Measurements from ENCODE around the gene WDR74.

Gene WDR74

GRCh38 chr11:62792202-62792575 is 47.2 kb downstream of the WDR74 start:
- Histone ChIP-seq H3K36me3 (ENCODE audit: control insufficient read depth, insufficient read depth, low read length) (peaks cover 17% of the 10 kb centered on the region; the same call in 1 of the 2 replicates), H3K27me3 (ENCODE audit: control insufficient read depth, insufficient read depth, low read length) (no peaks in the 10 kb centered on the region), H3K27ac (ENCODE audit: low read length) (no peak overlapping the region), H3K4me1 (ENCODE audit: control insufficient read depth, insufficient read depth, low read length) (peaks cover 1% of the 10 kb centered on the region; the same call in 1 of the 2 replicates), H3K4me3 (ENCODE audit: low read length) (no peak overlapping the region; the same call in 1 of the 2 replicates), H3K9me3 (ENCODE audit: control insufficient read depth, insufficient read depth, low read length) (no peaks in the 10 kb centered on the region)
- no peak for DNase-seq (ENCODE audit: low read depth, low spot score)
- WGBS (ENCODE audit: insufficient coverage, insufficient read length), result no CpG with 5 or more reads among the region's 11 CpGs

DNA sequence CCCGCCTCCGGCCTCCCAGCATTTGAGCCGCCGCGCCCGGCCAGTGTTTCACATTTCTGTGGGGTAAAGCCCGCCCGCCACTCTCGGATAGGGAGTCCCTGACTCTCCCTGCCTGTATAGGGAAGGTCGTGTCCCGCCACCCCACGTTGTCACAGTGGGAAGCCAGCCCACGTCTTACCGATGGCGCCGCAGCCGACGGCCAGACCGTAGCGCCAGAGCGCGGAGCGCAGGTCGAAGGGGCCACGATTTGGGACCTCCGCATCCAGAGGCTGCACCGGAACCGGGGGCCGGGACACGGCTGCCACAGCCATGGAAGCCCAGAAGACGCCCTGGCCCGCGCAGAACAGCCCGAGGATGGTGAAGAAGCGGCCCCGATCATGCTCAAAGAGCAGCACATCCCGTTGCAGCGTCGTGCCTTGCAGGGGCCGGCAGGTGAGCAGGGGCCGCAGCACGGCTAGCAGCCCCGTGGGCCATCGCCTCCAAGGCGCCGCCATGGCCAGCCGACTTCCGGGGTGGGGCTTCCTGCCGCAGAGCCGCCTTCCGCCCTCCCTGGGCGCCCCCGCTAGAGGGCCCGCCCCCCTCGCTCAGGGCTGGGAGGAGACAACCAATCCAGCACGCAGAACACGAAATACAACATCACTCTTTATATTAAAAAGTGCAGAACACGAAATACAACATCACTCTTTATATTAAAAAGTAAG is 47.7 kb downstream of the WDR74 start, which contains the start of gene TMEM223:
TSS of gene TMEM223 (minus strand) at position 506 of the 701 bp plus-strand sequence. CDS start at position 494, 12 bp downstream.
- peaks cover 15% of the 10 kb centered on the region; the same call in 1 of the 2 replicates for H3K36me3 ChIP-seq (ENCODE audit: control insufficient read depth, insufficient read depth, low read length)
- H3K4me3 ChIP-seq (ENCODE audit: low read length), result peak within 1 kb of the TSS; percentile 95
- H3K9me3 ChIP-seq (ENCODE audit: control insufficient read depth, insufficient read depth, low read length), result no peaks in the 10 kb centered on the region
- no peak for DNase-seq (ENCODE audit: low read depth, low spot score)
- H3K27me3 ChIP-seq (ENCODE audit: control insufficient read depth, insufficient read depth, low read length), result no peaks in the 10 kb centered on the region
- WGBS (ENCODE audit: insufficient coverage, insufficient read length), result no CpG with 5 or more reads among the region's 58 CpGs
- no peak within 1 kb of the TSS for H3K27ac ChIP-seq (ENCODE audit: low read length)
- peaks cover 1% of the 10 kb centered on the region; the same call in 1 of the 2 replicates for H3K4me1 ChIP-seq (ENCODE audit: control insufficient read depth, insufficient read depth, low read length)

DNA sequence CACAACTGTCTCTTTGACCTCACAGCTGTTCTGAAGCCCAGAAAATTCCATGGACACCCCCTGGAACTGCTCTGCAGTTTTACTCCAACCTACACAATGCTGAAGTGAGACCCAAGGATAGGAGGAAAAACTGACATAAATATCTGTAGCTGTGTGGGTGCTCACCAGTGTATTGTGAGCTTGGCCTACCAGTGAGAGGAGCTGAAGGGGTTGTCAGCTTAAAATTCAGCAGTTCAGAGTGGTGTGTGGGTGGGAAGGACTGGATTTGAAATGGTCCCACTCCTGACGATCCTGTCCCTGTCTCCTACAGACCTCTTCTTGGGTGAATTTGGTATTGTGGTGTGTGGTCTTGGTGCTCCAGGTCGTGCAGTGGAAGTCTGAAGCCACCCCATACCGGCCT is 49.8 kb downstream of the WDR74 start:
- Histone ChIP-seq H3K4me3 (ENCODE audit: low read length) (no peak overlapping the region), H3K27ac (ENCODE audit: low read length) (no peak overlapping the region), H3K36me3 (ENCODE audit: control insufficient read depth, insufficient read depth, low read length) (peaks cover 11% of the 10 kb centered on the region; the same call in 1 of the 2 replicates), H3K4me1 (ENCODE audit: control insufficient read depth, insufficient read depth, low read length) (peaks cover 1% of the 10 kb centered on the region; the same call in 1 of the 2 replicates), H3K9me3 (ENCODE audit: control insufficient read depth, insufficient read depth, low read length) (no peaks in the 10 kb centered on the region), H3K27me3 (ENCODE audit: control insufficient read depth, insufficient read depth, low read length) (no peaks in the 10 kb centered on the region)
- no CpG with 5 or more reads among the region's 3 CpGs for WGBS (ENCODE audit: insufficient coverage, insufficient read length)
- DNase-seq (ENCODE audit: low read depth, low spot score), result no peak

GRCh38 chr11:62788991-62789390 is 50.4 kb downstream of the WDR74 start:
- H3K36me3 ChIP-seq (ENCODE audit: control insufficient read depth, insufficient read depth, low read length), result peaks cover 8% of the 10 kb centered on the region; the same call in 1 of the 2 replicates
- no CpG with 5 or more reads among the region's 5 CpGs for WGBS (ENCODE audit: insufficient coverage, insufficient read length)
- H3K4me1 ChIP-seq (ENCODE audit: control insufficient read depth, insufficient read depth, low read length), result peaks cover 1% of the 10 kb centered on the region; the same call in 1 of the 2 replicates
- H3K4me3 ChIP-seq (ENCODE audit: low read length), result no peak overlapping the region
- H3K27me3 ChIP-seq (ENCODE audit: control insufficient read depth, insufficient read depth, low read length), result no peaks in the 10 kb centered on the region
- no peak for DNase-seq (ENCODE audit: low read depth, low spot score)
- no peaks in the 10 kb centered on the region for H3K9me3 ChIP-seq (ENCODE audit: control insufficient read depth, insufficient read depth, low read length)
- H3K27ac ChIP-seq (ENCODE audit: low read length), result no peak overlapping the region

DNA sequence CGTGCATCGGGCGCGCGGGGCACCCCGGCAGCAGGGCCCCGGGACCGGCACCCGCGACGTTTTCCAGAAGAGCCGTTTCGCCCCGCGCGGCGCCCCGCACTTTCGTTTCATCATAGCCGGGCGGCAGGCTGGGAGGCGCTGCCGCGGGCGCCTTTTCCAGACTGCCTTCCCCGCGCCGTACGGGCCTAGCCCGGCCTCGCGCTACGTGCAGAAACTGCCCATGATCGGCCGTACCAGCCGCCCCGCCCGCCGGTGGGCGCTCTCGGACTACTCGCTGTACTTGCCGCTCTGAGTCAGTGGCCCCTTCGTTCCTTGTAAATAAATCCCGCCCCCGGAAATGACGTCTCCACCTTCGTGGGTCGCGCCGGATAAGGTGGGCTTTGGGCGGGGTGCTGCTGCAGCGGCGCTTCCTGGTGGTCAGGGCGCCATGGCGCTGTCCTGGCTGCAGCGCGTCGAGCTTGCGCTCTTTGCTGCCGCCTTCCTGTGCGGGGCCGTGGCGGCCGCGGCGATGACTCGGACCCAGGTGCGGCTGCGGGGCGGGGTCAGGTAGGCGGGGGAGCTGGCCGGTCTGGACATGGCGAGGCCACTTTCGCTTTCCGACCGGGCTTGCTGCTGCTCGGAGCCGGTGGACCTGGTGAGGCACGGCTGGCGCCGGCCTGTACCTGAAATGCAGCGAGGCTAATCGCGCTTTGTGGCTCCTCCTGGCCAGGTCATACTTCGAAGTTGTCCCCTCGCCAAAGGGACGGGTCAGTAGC is 52.2 kb downstream of the WDR74 start, which contains the start of gene TMEM179B:
TSS of gene TMEM179B (plus strand) at position 398 of the 755 bp plus-strand sequence. CDS start at position 428, 30 bp downstream.
- H3K27ac ChIP-seq (ENCODE audit: low read length), result no peak within 1 kb of the TSS
- DNase-seq (ENCODE audit: low read depth, low spot score), result peak; percentile 99
- no CpG with 5 or more reads among the region's 88 CpGs for WGBS (ENCODE audit: insufficient coverage, insufficient read length)
- H3K4me1 ChIP-seq (ENCODE audit: control insufficient read depth, insufficient read depth, low read length), result peaks cover under 1% of the 10 kb centered on the region; the same call in 1 of the 2 replicates
- peaks cover 9% of the 10 kb centered on the region for H3K36me3 ChIP-seq (ENCODE audit: control insufficient read depth, insufficient read depth, low read length)
- H3K9me3 ChIP-seq (ENCODE audit: control insufficient read depth, insufficient read depth, low read length), result no peaks in the 10 kb centered on the region
- H3K4me3 ChIP-seq (ENCODE audit: low read length), result peak within 1 kb of the TSS; percentile 71
- no peaks in the 10 kb centered on the region for H3K27me3 ChIP-seq (ENCODE audit: control insufficient read depth, insufficient read depth, low read length)

- Histone ChIP-seq H3K9me3 (ENCODE audit: control insufficient read depth, insufficient read depth, low read length) (no peaks in the 10 kb centered on the region), H3K27ac (ENCODE audit: low read length) (no peak overlapping the region), H3K27me3 (ENCODE audit: control insufficient read depth, insufficient read depth, low read length) (no peaks in the 10 kb centered on the region), H3K4me3 (ENCODE audit: low read length) (peak overlapping the region; percentile 71), H3K36me3 (ENCODE audit: control insufficient read depth, insufficient read depth, low read length) (peaks cover 12% of the 10 kb centered on the region), H3K4me1 (ENCODE audit: control insufficient read depth, insufficient read depth, low read length) (no peaks in the 10 kb centered on the region)
- no CpG with 5 or more reads among the region's 51 CpGs for WGBS (ENCODE audit: insufficient coverage, insufficient read length)
- DNase-seq (ENCODE audit: low read depth, low spot score), result peak; percentile 71
Observed at GRCh38 chr11:62786318-62787004, 52.9 kb downstream of the WDR74 start.
